ENCODE results near the gene DCST2.

The DCST2 gene

DNA sequence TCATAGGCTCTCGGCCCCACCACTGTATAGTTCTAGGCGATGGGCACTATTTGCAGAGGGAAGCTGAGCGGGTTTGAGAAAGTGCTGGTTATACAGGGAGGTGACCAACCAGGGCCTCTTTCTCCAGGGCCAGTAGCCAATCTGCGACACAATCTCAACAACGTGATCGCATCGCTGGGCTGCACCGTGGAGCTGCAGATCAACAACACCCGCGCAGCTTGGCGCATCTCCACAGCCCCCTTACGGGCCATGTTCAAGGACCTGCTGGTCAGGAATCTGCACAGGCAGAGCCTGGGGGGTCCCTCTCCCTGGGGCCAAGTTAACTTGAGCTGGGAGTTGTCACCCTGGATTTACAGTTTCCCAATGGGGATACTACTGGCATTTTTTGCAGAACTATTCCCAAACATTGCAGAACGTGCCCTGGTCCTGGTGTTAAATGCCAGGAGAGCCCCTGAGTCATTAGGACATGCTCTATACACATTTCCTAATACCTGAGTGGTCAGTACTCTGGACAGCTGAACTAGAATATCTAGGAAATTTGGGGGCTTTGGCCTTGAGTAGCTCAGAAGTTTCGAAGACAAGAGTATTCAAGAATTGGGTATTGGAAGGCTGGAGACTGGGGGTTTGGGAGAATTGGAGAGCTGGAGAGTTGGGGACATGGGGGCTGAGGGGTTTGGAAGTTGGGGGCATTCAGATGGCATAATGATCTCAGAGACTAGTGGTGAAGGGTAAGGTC, 6.9 kb upstream of the DCST2 start:
- peaks cover 4% of the 10 kb centered on the region for H3K27me3 ChIP-seq (ENCODE audit: control insufficient read depth, insufficient read depth, low read length)

GRCh38 chr1:155039308-155039669, 5.7 kb upstream of the DCST2 start:
- no peak overlapping the region for H3K9ac ChIP-seq (ENCODE audit: low read depth, low read length)
- H3K4me3 ChIP-seq (ENCODE audit: low read depth, low read length), result no peak overlapping the region
- H3K4me1 ChIP-seq (ENCODE audit: control insufficient read depth, insufficient read depth, low read length), result no peaks in the 10 kb centered on the region
- H3K9me3 ChIP-seq (ENCODE audit: control insufficient read depth, insufficient read depth, low read length), result no peaks in the 10 kb centered on the region
- H3K36me3 ChIP-seq (ENCODE audit: control insufficient read depth, insufficient read depth, low read length), result no peaks in the 10 kb centered on the region
- peaks cover 4% of the 10 kb centered on the region for H3K27me3 ChIP-seq (ENCODE audit: control insufficient read depth, insufficient read depth, low read length)

More for the DNA sequence above, 6.9 kb upstream of the DCST2 start:
- Histone ChIP-seq H3K36me3 (ENCODE audit: control insufficient read depth, insufficient read depth, low read length) (no peaks in the 10 kb centered on the region), H3K4me3 (ENCODE audit: low read depth, low read length) (no peak overlapping the region), H3K4me1 (ENCODE audit: control insufficient read depth, insufficient read depth, low read length) (no peaks in the 10 kb centered on the region), H3K9ac (ENCODE audit: low read depth, low read length) (no peak overlapping the region), H3K9me3 (ENCODE audit: control insufficient read depth, insufficient read depth, low read length) (no peaks in the 10 kb centered on the region)

- H3K4me3 ChIP-seq (ENCODE audit: low read depth, low read length), result no peak overlapping the region
- H3K36me3 ChIP-seq (ENCODE audit: control insufficient read depth, insufficient read depth, low read length), result no peaks in the 10 kb centered on the region
- H3K9ac ChIP-seq (ENCODE audit: low read depth, low read length), result no peak overlapping the region
- H3K27me3 ChIP-seq (ENCODE audit: control insufficient read depth, insufficient read depth, low read length), result peaks cover 4% of the 10 kb centered on the region
- H3K4me1 ChIP-seq (ENCODE audit: control insufficient read depth, insufficient read depth, low read length), result no peaks in the 10 kb centered on the region
- no peaks in the 10 kb centered on the region for H3K9me3 ChIP-seq (ENCODE audit: control insufficient read depth, insufficient read depth, low read length)
Measured at GRCh38 chr1:155038602-155039307, 5.2 kb upstream of the DCST2 start.

GRCh38 chr1:155037851-155038441, 4.4 kb upstream of the DCST2 start:
- no peak overlapping the region for H3K4me3 ChIP-seq (ENCODE audit: low read depth, low read length)
- H3K27me3 ChIP-seq (ENCODE audit: control insufficient read depth, insufficient read depth, low read length), result peaks cover 2% of the 10 kb centered on the region
- H3K36me3 ChIP-seq (ENCODE audit: control insufficient read depth, insufficient read depth, low read length), result no peaks in the 10 kb centered on the region
- H3K9ac ChIP-seq (ENCODE audit: low read depth, low read length), result no peak overlapping the region
- no peaks in the 10 kb centered on the region for H3K9me3 ChIP-seq (ENCODE audit: control insufficient read depth, insufficient read depth, low read length)
- H3K4me1 ChIP-seq (ENCODE audit: control insufficient read depth, insufficient read depth, low read length), result no peaks in the 10 kb centered on the region

DNA sequence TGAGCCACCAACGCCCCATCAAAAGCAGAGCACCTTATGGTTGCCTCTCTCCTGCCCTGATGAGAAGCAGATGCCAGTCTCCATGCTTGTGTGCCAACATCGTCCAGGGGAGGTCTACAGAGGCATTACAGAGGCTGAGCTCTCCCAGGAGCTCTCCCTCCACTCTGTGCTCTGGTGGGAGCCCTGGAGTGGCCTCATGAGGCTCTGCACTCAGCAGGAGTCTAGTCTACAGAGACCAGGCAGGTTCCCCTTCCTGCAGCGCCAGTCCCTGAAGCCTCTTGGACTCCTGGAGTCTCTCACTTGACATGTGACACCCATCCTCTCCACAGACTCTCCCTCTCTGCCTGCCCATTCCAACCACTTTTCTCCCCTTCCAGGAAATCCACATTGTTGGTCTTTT, 3.5 kb upstream of the DCST2 start:
- Histone ChIP-seq H3K9me3 (ENCODE audit: control insufficient read depth, insufficient read depth, low read length) (no peaks in the 10 kb centered on the region), H3K9ac (ENCODE audit: low read depth, low read length) (no peak overlapping the region), H3K4me1 (ENCODE audit: control insufficient read depth, insufficient read depth, low read length) (no peaks in the 10 kb centered on the region), H3K36me3 (ENCODE audit: control insufficient read depth, insufficient read depth, low read length) (no peaks in the 10 kb centered on the region), H3K4me3 (ENCODE audit: low read depth, low read length) (no peak overlapping the region), H3K27me3 (ENCODE audit: control insufficient read depth, insufficient read depth, low read length) (peaks cover 2% of the 10 kb centered on the region)

- H3K36me3 ChIP-seq (ENCODE audit: control insufficient read depth, insufficient read depth, low read length), result no peaks in the 10 kb centered on the region
- no peak overlapping the region for H3K4me3 ChIP-seq (ENCODE audit: low read depth, low read length)
- H3K9me3 ChIP-seq (ENCODE audit: control insufficient read depth, insufficient read depth, low read length), result no peaks in the 10 kb centered on the region
- H3K27me3 ChIP-seq (ENCODE audit: control insufficient read depth, insufficient read depth, low read length), result peaks cover 2% of the 10 kb centered on the region
- no peak overlapping the region for H3K9ac ChIP-seq (ENCODE audit: low read depth, low read length)
- H3K4me1 ChIP-seq (ENCODE audit: control insufficient read depth, insufficient read depth, low read length), result no peaks in the 10 kb centered on the region
Measured at GRCh38 chr1:155035936-155036335, 2.4 kb upstream of the DCST2 start.

- no peaks in the 10 kb centered on the region for H3K4me1 ChIP-seq (ENCODE audit: control insufficient read depth, insufficient read depth, low read length)
- no peaks in the 10 kb centered on the region for H3K9me3 ChIP-seq (ENCODE audit: control insufficient read depth, insufficient read depth, low read length)
- no peak overlapping the region for H3K4me3 ChIP-seq (ENCODE audit: low read depth, low read length)
- H3K27me3 ChIP-seq (ENCODE audit: control insufficient read depth, insufficient read depth, low read length), result peaks cover 2% of the 10 kb centered on the region
- H3K36me3 ChIP-seq (ENCODE audit: control insufficient read depth, insufficient read depth, low read length), result no peaks in the 10 kb centered on the region
- H3K9ac ChIP-seq (ENCODE audit: low read depth, low read length), result no peak overlapping the region
Measured at GRCh38 chr1:155034318-155035208, 982 bp upstream of the DCST2 start.

GRCh38 chr1:155032886-155033285, 695 bp downstream of the DCST2 start:
- H3K9me3 ChIP-seq (ENCODE audit: control insufficient read depth, insufficient read depth, low read length), result no peaks in the 10 kb centered on the region
- no peaks in the 10 kb centered on the region for H3K36me3 ChIP-seq (ENCODE audit: control insufficient read depth, insufficient read depth, low read length)
- no peaks in the 10 kb centered on the region for H3K4me1 ChIP-seq (ENCODE audit: control insufficient read depth, insufficient read depth, low read length)
- no peaks in the 10 kb centered on the region for H3K27me3 ChIP-seq (ENCODE audit: control insufficient read depth, insufficient read depth, low read length)
- H3K9ac ChIP-seq (ENCODE audit: low read depth, low read length), result no peak overlapping the region
- no peak overlapping the region for H3K4me3 ChIP-seq (ENCODE audit: low read depth, low read length)

- no peaks in the 10 kb centered on the region for H3K9me3 ChIP-seq (ENCODE audit: control insufficient read depth, insufficient read depth, low read length)
- no peaks in the 10 kb centered on the region for H3K27me3 ChIP-seq (ENCODE audit: control insufficient read depth, insufficient read depth, low read length)
- H3K4me3 ChIP-seq (ENCODE audit: low read depth, low read length), result no peak overlapping the region
- H3K9ac ChIP-seq (ENCODE audit: low read depth, low read length), result no peak overlapping the region
- no peaks in the 10 kb centered on the region for H3K36me3 ChIP-seq (ENCODE audit: control insufficient read depth, insufficient read depth, low read length)
- H3K4me1 ChIP-seq (ENCODE audit: control insufficient read depth, insufficient read depth, low read length), result no peaks in the 10 kb centered on the region
Measured at GRCh38 chr1:155030899-155031298, 2.7 kb downstream of the DCST2 start.

DNA sequence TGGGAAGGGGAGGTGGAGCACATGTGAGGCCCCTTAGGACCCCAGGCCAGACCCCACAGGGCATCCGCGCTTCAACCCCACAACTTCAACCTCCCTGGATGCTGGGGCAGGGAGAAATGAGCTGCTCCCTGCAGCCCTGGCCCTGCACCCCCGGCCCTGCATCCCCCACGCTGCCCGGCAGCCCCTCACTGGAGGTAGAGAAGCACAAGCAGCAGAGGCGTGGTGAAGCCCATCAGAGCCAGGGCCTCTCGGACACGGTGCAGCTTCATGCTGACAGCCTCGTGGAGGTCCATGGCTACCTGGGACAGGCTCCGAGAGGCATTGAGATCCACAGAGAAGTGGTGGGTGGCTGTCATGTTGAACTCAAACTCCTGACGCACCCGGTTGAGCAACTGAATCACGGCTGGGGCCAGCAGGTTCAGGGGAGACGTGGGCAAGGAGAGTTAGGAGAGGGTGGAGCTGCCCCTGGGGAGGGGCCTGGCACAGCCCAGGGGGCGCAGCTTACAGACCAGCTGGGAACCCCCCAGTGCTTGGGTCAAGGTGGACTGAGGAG, 3.3 kb downstream of the DCST2 start:
- no peaks in the 10 kb centered on the region for H3K9me3 ChIP-seq (ENCODE audit: control insufficient read depth, insufficient read depth, low read length)
- H3K27me3 ChIP-seq (ENCODE audit: control insufficient read depth, insufficient read depth, low read length), result no peaks in the 10 kb centered on the region
- no peaks in the 10 kb centered on the region for H3K4me1 ChIP-seq (ENCODE audit: control insufficient read depth, insufficient read depth, low read length)
- no peaks in the 10 kb centered on the region for H3K36me3 ChIP-seq (ENCODE audit: control insufficient read depth, insufficient read depth, low read length)
- no peak overlapping the region for H3K4me3 ChIP-seq (ENCODE audit: low read depth, low read length)
- no peak overlapping the region for H3K9ac ChIP-seq (ENCODE audit: low read depth, low read length)

GRCh38 chr1:155029513-155030242, 3.9 kb downstream of the DCST2 start:
- Histone ChIP-seq H3K27me3 (ENCODE audit: control insufficient read depth, insufficient read depth, low read length) (no peaks in the 10 kb centered on the region), H3K36me3 (ENCODE audit: control insufficient read depth, insufficient read depth, low read length) (no peaks in the 10 kb centered on the region), H3K9me3 (ENCODE audit: control insufficient read depth, insufficient read depth, low read length) (no peaks in the 10 kb centered on the region), H3K9ac (ENCODE audit: low read depth, low read length) (no peak overlapping the region), H3K4me3 (ENCODE audit: low read depth, low read length) (no peak overlapping the region), H3K4me1 (ENCODE audit: control insufficient read depth, insufficient read depth, low read length) (no peaks in the 10 kb centered on the region)
